HEK293 (cell line): ENCODE measurements around the gene GZF1.

ENCODE experiments used
- CTCF ChIA-PET: fragments of 350-600 bp; formaldehyde crosslinking; extraction: SDS; loops from one replicate; lab custom pipeline; 2021; ENCODE audit warnings: antibody characterized with exemption; lab: Yijun Ruan, JAX
- POLR2A ChIA-PET: fragments of 300-600 bp; formaldehyde crosslinking; extraction: SDS; loops from one replicate; lab custom pipeline; 2020; ENCODE audit warnings: antibody characterized with exemption, inconsistent platforms; lab: Yijun Ruan, JAX
- H3K27ac ChIP-seq: fragments of 200-500 bp; sonication (Bioruptor generic); 2 replicates; pipeline ENCODE4 v1.5.1; 2014; ENCODE audit warnings: low read depth, low read length, control low read depth, inconsistent platforms; ENCODE audit errors: extremely low read depth
- H3K36me3 ChIP-seq, 2 experiments: fragments of 200-500 bp in 1 of 2; sonication (Bioruptor generic) in 1 of 2; 1 replicate in 1 of 2; 2 replicates in 1 of 2; pipeline ENCODE4 v1.5.1; 2014 to 2017; ENCODE audit warnings: inconsistent platforms in 2 of 2, low read length in 2 of 2; ENCODE audit not compliant: control insufficient read depth in 2 of 2, insufficient read depth in 1 of 2
- H3K4me1 ChIP-seq: fragments of 200-500 bp; sonication (Bioruptor generic); 2 replicates; pipeline ENCODE4 v1.5.1; 2014; ENCODE audit warnings: mild to moderate bottlenecking, low read length, inconsistent platforms; ENCODE audit not compliant: control insufficient read depth, insufficient read depth
- H3K4me3 ChIP-seq: 2 replicates; pipeline ENCODE4 v1.5.1; 2011; ENCODE audit warnings: low read depth, mild to moderate bottlenecking, control low read depth, low read length, moderate library complexity
- H3K9me3 ChIP-seq: fragments of 200-500 bp; sonication (Bioruptor generic); 2 replicates; pipeline ENCODE4 v1.5.1; 2014; ENCODE audit warnings: low read depth, low read length, inconsistent platforms; ENCODE audit not compliant: control insufficient read depth, insufficient read depth
- ATF2 ChIP-seq: fragments of 450-650 bp; formaldehyde crosslinking; IDR thresholded peaks from 2 replicates; pipeline ENCODE4 v1.5.1; 2016; ENCODE audit warnings: missing biosample characterization, missing genetic modification characterization, low read depth
- GLI2 ChIP-seq: fragments of 450-650 bp; formaldehyde crosslinking; IDR thresholded peaks from 2 replicates; pipeline ENCODE4; 2017; ENCODE audit warnings: missing biosample characterization, missing genetic modification characterization, low read depth, borderline replicate concordance
- IKZF3 ChIP-seq: fragments of 450-650 bp; IDR thresholded peaks from 2 replicates; pipeline ENCODE4 v1.5.0; 2018; ENCODE audit warnings: missing biosample characterization, mild to moderate bottlenecking, missing genetic modification characterization, moderate library complexity
- KLF7 ChIP-seq: fragments of 450-650 bp; formaldehyde crosslinking; IDR thresholded peaks from 2 replicates; pipeline ENCODE4 v1.5.1; 2016; ENCODE audit warnings: missing biosample characterization, missing genetic modification characterization, borderline replicate concordance
- RBAK ChIP-seq: fragments of 450-650 bp; formaldehyde crosslinking; IDR thresholded peaks from 2 replicates; pipeline ENCODE4 v1.5.1; 2016; ENCODE audit warnings: missing biosample characterization, missing genetic modification characterization
- SALL2 ChIP-seq: fragments of 450-650 bp; formaldehyde crosslinking; IDR thresholded peaks from 2 replicates; pipeline ENCODE4 v1.5.0; 2017; ENCODE audit warnings: missing biosample characterization, mild to moderate bottlenecking, missing genetic modification characterization, borderline replicate concordance
- YY1 ChIP-seq: fragments of 450-650 bp; formaldehyde crosslinking; IDR thresholded peaks from 2 replicates; pipeline ENCODE4 v1.5.1; 2018; ENCODE audit warnings: missing biosample characterization, missing genetic modification characterization
- ZBTB48 ChIP-seq: fragments of 450-650 bp; formaldehyde crosslinking; IDR thresholded peaks from 2 replicates; pipeline ENCODE4 v1.5.1; 2016; ENCODE audit warnings: missing biosample characterization, missing genetic modification characterization
- ZBTB6 ChIP-seq: fragments of 450-650 bp; formaldehyde crosslinking; IDR thresholded peaks from 2 replicates; pipeline ENCODE4 v1.5.1; 2017; ENCODE audit warnings: missing biosample characterization, missing genetic modification characterization
- ZNF157 ChIP-seq: fragments of 450-650 bp; formaldehyde crosslinking; IDR thresholded peaks from 2 replicates; pipeline ENCODE4 v1.5.1; 2016; ENCODE audit warnings: missing biosample characterization, missing genetic modification characterization
- ZNF16 ChIP-seq: fragments of 450-650 bp; formaldehyde crosslinking; IDR thresholded peaks from 2 replicates; pipeline ENCODE4 v1.5.1; 2016; ENCODE audit warnings: low read depth, missing biosample characterization, missing genetic modification characterization
- ZNF169 ChIP-seq: fragments of 450-650 bp; formaldehyde crosslinking; IDR thresholded peaks from 2 replicates; pipeline ENCODE4 v1.5.1; 2016; ENCODE audit warnings: missing biosample characterization, missing genetic modification characterization
- ZNF341 ChIP-seq: fragments of 450-650 bp; formaldehyde crosslinking; IDR thresholded peaks from 2 replicates; pipeline ENCODE4; 2016; ENCODE audit warnings: low read depth, missing biosample characterization, missing genetic modification characterization
- ZNF398 ChIP-seq: fragments of 450-650 bp; formaldehyde crosslinking; IDR thresholded peaks from 2 replicates; pipeline ENCODE4 v1.5.1; 2017; ENCODE audit warnings: missing biosample characterization, missing genetic modification characterization
- ZNF416 ChIP-seq: fragments of 450-650 bp; formaldehyde crosslinking; IDR thresholded peaks from 2 replicates; pipeline ENCODE4 v1.5.1; 2016; ENCODE audit warnings: missing biosample characterization, missing genetic modification characterization
- ZNF514 ChIP-seq: fragments of 450-650 bp; formaldehyde crosslinking; IDR thresholded peaks from 2 replicates; pipeline ENCODE4 v1.5.1; 2016; ENCODE audit warnings: missing biosample characterization, missing genetic modification characterization
- ZNF529 ChIP-seq: fragments of 450-650 bp; formaldehyde crosslinking; IDR thresholded peaks from 2 replicates; pipeline ENCODE4 v1.5.1; 2017; ENCODE audit warnings: missing genetic modification characterization, missing biosample characterization; ENCODE audit not compliant: insufficient replicate concordance
- ZNF530 ChIP-seq: fragments of 450-650 bp; formaldehyde crosslinking; IDR thresholded peaks from 2 replicates; pipeline ENCODE4 v1.5.1; 2016; ENCODE audit warnings: low read depth, missing biosample characterization, missing genetic modification characterization
- ZNF549 ChIP-seq: fragments of 450-650 bp; IDR thresholded peaks from 2 replicates; pipeline ENCODE4 v1.5.1; 2018; ENCODE audit warnings: missing biosample characterization, missing genetic modification characterization, mild to moderate bottlenecking, inconsistent platforms, moderate library complexity
- ZNF585B ChIP-seq: fragments of 450-650 bp; formaldehyde crosslinking; IDR thresholded peaks from 2 replicates; pipeline ENCODE4 v1.5.1; 2016; ENCODE audit warnings: missing biosample characterization, missing genetic modification characterization
- ZNF621 ChIP-seq: fragments of 450-650 bp; formaldehyde crosslinking; IDR thresholded peaks from 2 replicates; pipeline ENCODE4 v1.5.1; 2017; ENCODE audit warnings: missing biosample characterization, missing genetic modification characterization
- ZNF639 ChIP-seq: fragments of 450-650 bp; formaldehyde crosslinking; IDR thresholded peaks from 2 replicates; pipeline ENCODE4 v1.5.1; 2016; ENCODE audit warnings: missing biosample characterization, missing genetic modification characterization
- ZNF837 ChIP-seq: fragments of 450-650 bp; formaldehyde crosslinking; IDR thresholded peaks from 2 replicates; pipeline ENCODE4 v1.5.1; 2016; ENCODE audit warnings: missing biosample characterization, missing genetic modification characterization
- ZNF843 ChIP-seq: fragments of 450-650 bp; formaldehyde crosslinking; IDR thresholded peaks from 2 replicates; pipeline ENCODE4 v1.5.1; 2016; ENCODE audit warnings: missing biosample characterization, missing genetic modification characterization
- ZSCAN23 ChIP-seq: fragments of 450-650 bp; formaldehyde crosslinking; IDR thresholded peaks from 2 replicates; pipeline ENCODE4 v1.5.1; 2016; ENCODE audit warnings: missing biosample characterization, missing genetic modification characterization
- TF ChIP-seq, protein P1 (sequence below): fragments of 450-650 bp; formaldehyde crosslinking; IDR thresholded peaks from 2 replicates; pipeline ENCODE4 v1.5.1; 2016; ENCODE audit warnings: missing biosample characterization, missing genetic modification characterization

The GZF1 gene

DNA sequence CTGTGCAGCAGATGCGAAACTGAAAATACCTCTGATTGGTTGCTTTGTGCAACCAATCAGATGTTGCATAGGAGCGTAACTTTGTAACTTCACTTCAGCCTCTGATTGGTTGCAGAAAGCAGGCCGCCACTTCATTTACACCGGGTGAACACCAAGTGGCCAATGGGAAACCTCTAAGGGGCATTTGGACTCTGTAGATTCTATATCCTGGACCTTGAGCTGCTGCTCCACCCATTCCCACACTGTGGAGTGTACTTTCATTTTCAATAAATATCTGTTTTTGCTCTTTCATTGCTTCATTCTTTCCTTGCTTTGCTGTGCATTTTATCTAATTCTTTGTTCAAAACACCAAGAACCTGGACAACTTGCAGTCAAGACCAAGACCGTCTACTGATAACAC is 25.5 kb upstream of the GZF1 start:
- POLR2A ChIA-PET = no interaction called here
- Histone ChIP-seq H3K4me3 (no peak overlapping the region), H3K9me3 (no peaks in the 10 kb centered on the region), H3K27ac (no peak overlapping the region), H3K36me3 (no peaks in the 10 kb centered on the region), H3K4me1 (no peaks in the 10 kb centered on the region)
- CTCF ChIA-PET = interaction anchor here (0.6 to 1.4 kb wide), 2 partner anchors 10 to 390 kb away, joined by 5 to 6 read pairs; no protein-coding TSS in a partner anchor
- no peak for TF ChIP-seq ZNF585B (tag by site-specific recombination)
- TF ChIP-seq ZNF530 (tag by site-specific recombination) = no peak
- TF ChIP-seq, protein P1, sequence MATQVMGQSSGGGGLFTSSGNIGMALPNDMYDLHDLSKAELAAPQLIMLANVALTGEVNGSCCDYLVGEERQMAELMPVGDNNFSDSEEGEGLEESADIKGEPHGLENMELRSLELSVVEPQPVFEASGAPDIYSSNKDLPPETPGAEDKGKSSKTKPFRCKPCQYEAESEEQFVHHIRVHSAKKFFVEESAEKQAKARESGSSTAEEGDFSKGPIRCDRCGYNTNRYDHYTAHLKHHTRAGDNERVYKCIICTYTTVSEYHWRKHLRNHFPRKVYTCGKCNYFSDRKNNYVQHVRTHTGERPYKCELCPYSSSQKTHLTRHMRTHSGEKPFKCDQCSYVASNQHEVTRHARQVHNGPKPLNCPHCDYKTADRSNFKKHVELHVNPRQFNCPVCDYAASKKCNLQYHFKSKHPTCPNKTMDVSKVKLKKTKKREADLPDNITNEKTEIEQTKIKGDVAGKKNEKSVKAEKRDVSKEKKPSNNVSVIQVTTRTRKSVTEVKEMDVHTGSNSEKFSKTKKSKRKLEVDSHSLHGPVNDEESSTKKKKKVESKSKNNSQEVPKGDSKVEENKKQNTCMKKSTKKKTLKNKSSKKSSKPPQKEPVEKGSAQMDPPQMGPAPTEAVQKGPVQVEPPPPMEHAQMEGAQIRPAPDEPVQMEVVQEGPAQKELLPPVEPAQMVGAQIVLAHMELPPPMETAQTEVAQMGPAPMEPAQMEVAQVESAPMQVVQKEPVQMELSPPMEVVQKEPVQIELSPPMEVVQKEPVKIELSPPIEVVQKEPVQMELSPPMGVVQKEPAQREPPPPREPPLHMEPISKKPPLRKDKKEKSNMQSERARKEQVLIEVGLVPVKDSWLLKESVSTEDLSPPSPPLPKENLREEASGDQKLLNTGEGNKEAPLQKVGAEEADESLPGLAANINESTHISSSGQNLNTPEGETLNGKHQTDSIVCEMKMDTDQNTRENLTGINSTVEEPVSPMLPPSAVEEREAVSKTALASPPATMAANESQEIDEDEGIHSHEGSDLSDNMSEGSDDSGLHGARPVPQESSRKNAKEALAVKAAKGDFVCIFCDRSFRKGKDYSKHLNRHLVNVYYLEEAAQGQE = no peak
- no peak for TF ChIP-seq ZNF843 (tag by site-specific recombination)
- TF ChIP-seq ZNF416 (tag by site-specific recombination) = no peak
- TF ChIP-seq ZNF157 (tag by site-specific recombination) = no peak
- no peak for TF ChIP-seq ZBTB48 (tag by site-specific recombination)
- no peak for TF ChIP-seq ZNF514 (tag by site-specific recombination)
- no peak for TF ChIP-seq ZNF341 (tag by site-specific recombination)
- TF ChIP-seq SALL2 (tag by site-specific recombination) = no peak
- no peak for TF ChIP-seq ZNF398 (tag by site-specific recombination)
- no peak for TF ChIP-seq ZNF621
- no peak for TF ChIP-seq IKZF3 (tag by site-specific recombination)
- TF ChIP-seq GLI2 (tag by site-specific recombination) = no peak
- TF ChIP-seq ZNF169 = no peak
- TF ChIP-seq ZNF16 (tag by site-specific recombination) = no peak
- no peak for TF ChIP-seq RBAK (tag by site-specific recombination)
- TF ChIP-seq ATF2 (tag by site-specific recombination) = no peak
- no peak for TF ChIP-seq YY1 (tag by site-specific recombination)
- TF ChIP-seq ZNF529 (tag by site-specific recombination) = no peak

GRCh38 chr20:23337312-23337711 is 24.7 kb upstream of the GZF1 start:
- no peak overlapping the region for H3K27ac ChIP-seq
- H3K4me1 ChIP-seq = no peaks in the 10 kb centered on the region
- no peaks in the 10 kb centered on the region for H3K36me3 ChIP-seq
- CTCF ChIA-PET = interaction anchor here (0.5 to 1.4 kb wide), 5 partner anchors 10 to 646 kb away, joined by 3 to 5 read pairs (median 4); no protein-coding TSS in a partner anchor
- no peak overlapping the region for H3K4me3 ChIP-seq
- H3K9me3 ChIP-seq = no peaks in the 10 kb centered on the region
- POLR2A ChIA-PET = interaction anchor here (1.7 kb wide), 1 partner anchor 12 kb away, joined by 3 read pairs; no protein-coding TSS in a partner anchor
- no peak for TF ChIP-seq ZNF639 (tag by site-specific recombination)
- TF ChIP-seq ZNF549 = no peak
- no peak for TF ChIP-seq ZNF837 (tag by site-specific recombination)
- no peak for TF ChIP-seq ZSCAN23 (tag by site-specific recombination)
- TF ChIP-seq ZNF529 (tag by site-specific recombination) = no peak
- no peak for TF ChIP-seq KLF7 (tag by site-specific recombination)
- no peak for TF ChIP-seq ZBTB6 (tag by site-specific recombination)
- no peak for TF ChIP-seq RBAK (tag by site-specific recombination)
